AG04449 (cell line): ENCODE measurements around the gene GAR1.
"Not testable (repeated sequence)": the region's sequence is repeated elsewhere in the genome, so short reads cannot be mapped to it uniquely, and the experiment has no call there.

Source experiments
- CTCF ChIA-PET: fragments of 350-600 bp; formaldehyde crosslinking; extraction: SDS; loops from one replicate; lab custom pipeline; 2021; ENCODE audit warnings: antibody characterized with exemption; lab: Yijun Ruan, JAX
- POLR2A ChIA-PET: fragments of 400-600, 350-600 bp; formaldehyde crosslinking; extraction: SDS; loops from one replicate; lab custom pipeline; 2020; ENCODE audit warnings: antibody characterized with exemption, inconsistent platforms; lab: Yijun Ruan, JAX
- DNase-seq: peaks from one replicate; pipeline ENCODE4 v3.0.0-alpha.2; 2010; ENCODE audit warnings: low read depth, low spot score
- H3K4me3 ChIP-seq: 2 replicates; pipeline ENCODE4 v1.5.1; 2011; ENCODE audit warnings: low read depth, mild to moderate bottlenecking, control low read depth, low read length
- TF ChIP-seq, protein P1 (sequence below): IDR thresholded peaks from one replicate; pipeline ENCODE4 v1.5.1; 2011; ENCODE audit warnings: mild to moderate bottlenecking, moderate library complexity, low read length, control low read depth, inconsistent platforms; ENCODE audit not compliant: insufficient read depth; ENCODE audit errors: missing control alignments

GAR1 gene

DNA sequence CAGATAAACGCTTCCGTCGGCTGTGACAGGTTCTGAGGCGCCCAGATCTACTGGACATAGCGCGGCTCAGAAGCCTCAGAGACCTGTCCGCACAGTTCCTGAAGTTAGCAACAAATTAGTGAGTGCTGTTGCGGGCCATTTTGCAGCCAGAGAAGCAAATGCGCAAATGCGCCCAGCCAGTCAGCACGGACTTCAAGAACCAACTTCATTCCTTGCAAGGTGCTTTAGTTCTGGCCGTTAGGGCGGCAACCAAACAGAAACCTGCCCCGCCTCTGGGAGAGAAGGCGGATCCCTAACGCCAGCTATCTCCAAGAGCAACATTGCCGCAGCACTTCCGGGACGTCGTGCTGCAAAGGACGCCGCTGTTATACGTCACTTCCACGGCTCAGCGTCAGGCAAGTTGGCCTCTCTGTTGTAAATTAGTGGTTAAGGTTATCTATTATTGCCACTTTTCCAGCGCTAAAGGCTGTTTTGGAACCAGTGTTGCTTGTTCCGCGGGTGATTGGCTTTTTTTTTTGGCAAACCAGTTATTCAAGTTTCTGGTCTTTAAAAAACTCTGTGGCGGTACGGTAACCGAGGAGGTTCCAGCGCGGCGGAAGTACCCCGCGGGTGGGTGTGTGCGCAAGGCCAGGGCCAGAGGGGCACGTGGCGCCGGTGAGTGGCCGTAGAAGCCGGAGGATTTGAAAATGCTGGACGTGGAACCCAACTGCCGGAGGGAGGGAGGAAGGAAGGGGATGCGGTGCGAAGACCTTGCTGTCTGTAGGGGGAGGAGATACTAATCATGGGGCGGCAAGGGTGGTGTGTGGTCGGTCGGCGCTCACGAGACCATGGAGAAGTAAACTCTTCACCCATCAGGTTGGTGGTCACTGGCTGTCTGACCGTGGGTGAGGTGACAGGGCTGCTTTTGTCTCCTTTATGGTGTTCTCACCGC is at the start of gene GAR1:
Gene GAR1 (plus strand): TSS at position 612 of the 931 bp plus-strand sequence. CDS start 403 bp downstream, outside the sequence.
- TF ChIP-seq, protein P1, sequence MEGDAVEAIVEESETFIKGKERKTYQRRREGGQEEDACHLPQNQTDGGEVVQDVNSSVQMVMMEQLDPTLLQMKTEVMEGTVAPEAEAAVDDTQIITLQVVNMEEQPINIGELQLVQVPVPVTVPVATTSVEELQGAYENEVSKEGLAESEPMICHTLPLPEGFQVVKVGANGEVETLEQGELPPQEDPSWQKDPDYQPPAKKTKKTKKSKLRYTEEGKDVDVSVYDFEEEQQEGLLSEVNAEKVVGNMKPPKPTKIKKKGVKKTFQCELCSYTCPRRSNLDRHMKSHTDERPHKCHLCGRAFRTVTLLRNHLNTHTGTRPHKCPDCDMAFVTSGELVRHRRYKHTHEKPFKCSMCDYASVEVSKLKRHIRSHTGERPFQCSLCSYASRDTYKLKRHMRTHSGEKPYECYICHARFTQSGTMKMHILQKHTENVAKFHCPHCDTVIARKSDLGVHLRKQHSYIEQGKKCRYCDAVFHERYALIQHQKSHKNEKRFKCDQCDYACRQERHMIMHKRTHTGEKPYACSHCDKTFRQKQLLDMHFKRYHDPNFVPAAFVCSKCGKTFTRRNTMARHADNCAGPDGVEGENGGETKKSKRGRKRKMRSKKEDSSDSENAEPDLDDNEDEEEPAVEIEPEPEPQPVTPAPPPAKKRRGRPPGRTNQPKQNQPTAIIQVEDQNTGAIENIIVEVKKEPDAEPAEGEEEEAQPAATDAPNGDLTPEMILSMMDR: no peak
- ChIA-PET CTCF (interaction anchor here (0.6 to 2.8 kb wide), 7 partner anchors 11 to 394 kb away, joined by 3 to 27 read pairs (median 4); partner anchors contain the start of genes CASP6 and RRH), POLR2A (no interaction called here)

DNA sequence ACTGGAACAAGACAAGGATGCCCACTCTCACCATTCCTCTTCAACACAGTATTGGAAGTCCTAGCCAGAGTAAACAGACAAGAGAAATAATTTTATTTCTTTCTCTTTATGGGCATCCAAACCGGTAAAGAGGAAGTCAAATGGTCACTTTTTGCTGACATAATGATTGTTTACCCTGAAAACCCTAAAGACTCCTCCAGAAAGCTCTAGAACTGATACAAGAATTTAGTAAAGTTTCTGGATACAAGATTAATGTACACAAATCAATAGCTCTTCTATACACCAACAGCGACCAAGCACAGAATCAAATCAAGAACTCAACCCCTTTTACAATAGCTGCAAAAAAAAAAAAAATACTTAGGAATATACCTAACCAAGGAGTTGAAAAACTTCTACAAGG is 33.5 kb upstream of the GAR1 start:
- CTCF ChIA-PET, DNase-seq, POLR2A ChIA-PET, H3K4me3 ChIP-seq: not testable (repeated sequence)

More for the DNA sequence above, at the start of gene GAR1:
- DNase-seq: peak; percentile 46
- peak within 1 kb of the TSS; percentile 98 for H3K4me3 ChIP-seq

DNA sequence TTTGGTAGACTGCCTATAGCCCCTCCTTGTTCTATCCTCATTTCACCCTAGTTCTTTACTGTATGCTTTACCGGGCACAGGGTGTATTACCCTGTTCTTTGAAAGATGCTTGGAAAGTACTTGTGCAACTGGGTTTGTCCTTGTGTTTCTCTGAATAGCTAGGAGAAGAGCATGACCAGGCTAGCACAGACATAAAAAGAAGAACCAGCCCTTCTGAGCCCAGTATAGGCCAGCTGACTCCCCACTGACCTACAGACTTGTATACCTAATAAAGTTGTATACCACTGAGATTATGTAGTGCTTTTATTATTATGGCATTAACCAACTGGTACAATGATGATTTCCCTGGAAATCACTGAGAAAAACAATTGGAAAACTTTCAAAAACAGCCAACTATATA is 28.7 kb upstream of the GAR1 start:
- no peak for DNase-seq
- no peak overlapping the region for H3K4me3 ChIP-seq
- CTCF ChIA-PET: interaction anchor here (0.9 kb wide), 1 partner anchor 9 kb away, joined by 3 read pairs; no protein-coding TSS in a partner anchor
- TF ChIP-seq, protein P1: no peak
- POLR2A ChIA-PET: no interaction called here

DNA sequence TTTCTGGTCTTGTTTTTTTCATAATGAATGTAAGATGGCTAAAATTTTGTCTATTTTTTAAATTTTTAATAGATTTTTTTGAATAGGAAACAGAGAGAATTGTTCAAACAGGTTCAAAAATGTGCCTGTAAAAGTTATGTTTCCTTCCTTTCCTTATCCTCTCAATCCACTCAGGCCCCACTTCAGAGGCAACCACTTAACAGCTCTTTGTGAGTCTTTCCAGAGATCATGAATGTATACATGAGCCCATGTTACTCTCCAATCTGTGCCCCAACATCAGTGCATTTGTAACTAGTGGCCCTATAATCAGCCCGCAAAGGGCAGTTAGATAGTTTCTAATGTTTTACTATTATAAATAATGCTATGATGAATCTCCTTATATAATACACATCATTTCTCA is 27.8 kb upstream of the GAR1 start:
- TF ChIP-seq, protein P1: no peak
- DNase-seq: no peak
- ChIA-PET POLR2A (no interaction called here), CTCF (no interaction called here)
- H3K4me3 ChIP-seq: no peak overlapping the region

DNA sequence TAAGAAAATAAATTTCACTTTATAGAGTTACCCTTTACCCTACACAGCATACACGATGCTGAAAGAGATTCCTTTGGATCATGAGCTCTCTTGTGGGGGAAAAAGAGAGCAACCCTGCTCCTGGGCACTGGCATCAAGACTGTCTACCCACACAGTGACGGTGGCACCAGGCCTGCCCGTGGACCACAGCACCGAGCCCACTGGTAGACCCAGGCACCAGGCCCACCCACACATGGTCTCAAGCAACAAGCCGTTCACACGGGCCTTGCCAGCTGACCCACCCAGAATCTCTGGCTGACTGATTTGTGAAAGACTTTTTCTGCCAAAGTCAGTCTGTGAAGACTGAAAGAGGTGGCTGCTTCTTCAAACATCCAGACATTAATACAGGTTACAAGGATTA is 20.5 kb upstream of the GAR1 start:
- TF ChIP-seq, protein P1: no peak
- H3K4me3 ChIP-seq: no peak overlapping the region
- ChIA-PET POLR2A (no interaction called here), CTCF (interaction anchor here (0.8 kb wide), 1 partner anchor 8 kb away, joined by 3 read pairs; no protein-coding TSS in a partner anchor)
- no peak for DNase-seq

DNA sequence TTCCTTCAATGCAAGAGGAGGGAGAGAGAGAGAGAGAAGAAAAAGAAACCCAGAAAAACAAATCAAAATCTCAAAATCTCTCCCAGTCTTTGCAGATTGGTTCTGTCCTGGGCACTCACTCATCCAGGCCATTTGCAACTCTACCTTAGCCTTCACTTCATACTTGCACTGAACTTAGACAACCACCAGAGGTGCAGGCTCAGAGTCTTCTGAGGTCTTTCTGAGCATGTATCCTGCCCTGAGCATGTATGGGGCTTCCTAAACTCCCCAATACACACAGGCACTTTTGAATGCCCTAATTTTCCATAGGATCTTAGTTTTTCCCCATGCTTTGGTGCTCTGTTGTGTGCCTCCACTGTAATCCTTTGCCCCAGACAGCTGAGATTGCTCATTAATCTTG is 16.7 kb upstream of the GAR1 start:
- DNase-seq: no peak
- H3K4me3 ChIP-seq: no peak overlapping the region
- POLR2A ChIA-PET: interaction anchor here (0.6 kb wide), 1 partner anchor 366 kb away, joined by 3 read pairs; the partner anchor contains the start of gene SEC24B
- CTCF ChIA-PET: no interaction called here
- TF ChIP-seq, protein P1: no peak
